Skeletal muscle tissue (tissue), 4 donors: ENCODE measurements around the gene PTPN14. TPM values are rescaled to one million over a fixed set of nuclear protein-coding genes. Genes with fewer than 3 reads are reported as not detected.

ENCODE experiments used
- H3K27ac ChIP-seq: one replicate; pipeline ENCODE4 v1.7.0; 2013; ENCODE audit warnings: mild to moderate bottlenecking, low read depth, low read length, inconsistent platforms
- H3K27me3 ChIP-seq, 3 donors: one replicate each; pipeline ENCODE4 v1.7.0; 2013; ENCODE audit warnings: low read length in 3 of 3; ENCODE audit not compliant: control insufficient read depth in 3 of 3, insufficient read depth in 3 of 3
- H3K36me3 ChIP-seq, 3 donors: one replicate each; pipeline ENCODE4 v1.7.0; 2013; ENCODE audit warnings: low read length in 3 of 3; ENCODE audit not compliant: control insufficient read depth in 3 of 3, insufficient read depth in 3 of 3
- H3K4me1 ChIP-seq, 3 donors: one replicate each; pipeline ENCODE4 v1.7.0; 2013; ENCODE audit warnings: low read length in 3 of 3, mild to moderate bottlenecking in 3 of 3; ENCODE audit not compliant: control insufficient read depth in 3 of 3, insufficient read depth in 3 of 3
- H3K4me3 ChIP-seq, 3 donors: one replicate each; pipeline ENCODE4 v1.7.0; 2013; ENCODE audit warnings: low read length in 3 of 3
- H3K9ac ChIP-seq, 3 donors: one replicate each; pipeline ENCODE4 v1.7.0; 2013; ENCODE audit warnings: low read length in 3 of 3, mild to moderate bottlenecking in 3 of 3, moderate library complexity in 2 of 3, low read depth in 1 of 3
- H3K9me3 ChIP-seq, 3 donors: one replicate each; pipeline ENCODE4 v1.7.0; 2013; ENCODE audit warnings: low read length in 3 of 3; ENCODE audit not compliant: control insufficient read depth in 3 of 3
- total RNA-seq: library from RNA; depleted of rRNA; stranded (reverse); fragments of >200 nt; gene quantifications from one replicate; pipeline ENCODE4 v1.2.3, GENCODE V29; 2014
- donor health status: Osteomylitis.

PTPN14 gene
- total RNA-seq, 1 donor from 2014 or later, result 19.8 TPM

- H3K27ac ChIP-seq, result peak overlapping the region; percentile 90
- no peaks in the 10 kb centered on the region for H3K36me3 ChIP-seq
- no peaks in the 10 kb centered on the region for H3K9me3 ChIP-seq
- no peaks in the 10 kb centered on the region for H3K27me3 ChIP-seq
- no peak overlapping the region for H3K4me3 ChIP-seq
- no peak overlapping the region for H3K9ac ChIP-seq
- peaks cover 36 to 44% (median 44%) of the 10 kb centered on the region in 3 donors for H3K4me1 ChIP-seq
These were observed 110.3 kb downstream of the PTPN14 start for GRCh38 chr1:214441119-214441518.

DNA sequence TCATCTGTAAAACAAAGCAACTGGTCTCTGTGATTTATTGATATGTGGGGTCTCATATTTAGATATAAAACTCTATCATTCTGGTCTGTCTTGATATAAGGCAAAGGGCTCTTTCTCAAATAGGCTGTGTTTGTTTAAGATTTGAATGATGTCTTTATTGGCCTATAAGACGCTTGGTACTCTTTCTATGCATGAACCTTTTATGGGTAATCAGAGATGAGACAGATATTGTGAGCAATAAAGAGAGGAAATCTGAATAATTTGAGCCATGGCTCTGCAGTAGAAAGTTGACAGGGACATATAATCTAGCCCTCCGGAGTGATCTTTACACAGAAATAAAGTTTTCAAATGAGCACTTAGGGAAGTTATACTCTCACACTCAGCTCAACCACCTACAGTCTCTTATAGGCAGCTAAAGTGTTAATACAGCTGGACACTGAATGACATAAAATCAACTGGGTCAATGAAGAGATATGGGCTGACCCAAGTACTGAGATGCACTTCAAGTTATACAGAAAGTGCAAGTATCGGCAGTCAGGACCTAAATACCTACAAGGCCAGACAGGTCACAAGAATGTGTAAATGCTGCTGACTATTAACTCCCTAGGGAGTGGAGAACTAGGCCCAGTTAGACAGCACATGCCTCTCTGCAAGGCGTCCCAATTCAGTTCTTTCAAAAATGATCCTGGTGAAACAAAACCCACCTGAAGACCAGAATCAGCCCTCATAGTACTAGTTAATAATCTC is 111.0 kb downstream of the PTPN14 start:
- peak overlapping the region; percentile 90 for H3K27ac ChIP-seq
- H3K36me3 ChIP-seq, result no peaks in the 10 kb centered on the region
- H3K9me3 ChIP-seq, result no peaks in the 10 kb centered on the region
- H3K9ac ChIP-seq, result peak overlapping the region in 2 of 3 donors; percentile 57 to 68
- no peaks in the 10 kb centered on the region for H3K27me3 ChIP-seq
- H3K4me3 ChIP-seq, result peak overlapping the region in 1 of 3 donors; percentile 61
- H3K4me1 ChIP-seq, result peaks cover 31 to 42% (median 40%) of the 10 kb centered on the region in 3 donors

DNA sequence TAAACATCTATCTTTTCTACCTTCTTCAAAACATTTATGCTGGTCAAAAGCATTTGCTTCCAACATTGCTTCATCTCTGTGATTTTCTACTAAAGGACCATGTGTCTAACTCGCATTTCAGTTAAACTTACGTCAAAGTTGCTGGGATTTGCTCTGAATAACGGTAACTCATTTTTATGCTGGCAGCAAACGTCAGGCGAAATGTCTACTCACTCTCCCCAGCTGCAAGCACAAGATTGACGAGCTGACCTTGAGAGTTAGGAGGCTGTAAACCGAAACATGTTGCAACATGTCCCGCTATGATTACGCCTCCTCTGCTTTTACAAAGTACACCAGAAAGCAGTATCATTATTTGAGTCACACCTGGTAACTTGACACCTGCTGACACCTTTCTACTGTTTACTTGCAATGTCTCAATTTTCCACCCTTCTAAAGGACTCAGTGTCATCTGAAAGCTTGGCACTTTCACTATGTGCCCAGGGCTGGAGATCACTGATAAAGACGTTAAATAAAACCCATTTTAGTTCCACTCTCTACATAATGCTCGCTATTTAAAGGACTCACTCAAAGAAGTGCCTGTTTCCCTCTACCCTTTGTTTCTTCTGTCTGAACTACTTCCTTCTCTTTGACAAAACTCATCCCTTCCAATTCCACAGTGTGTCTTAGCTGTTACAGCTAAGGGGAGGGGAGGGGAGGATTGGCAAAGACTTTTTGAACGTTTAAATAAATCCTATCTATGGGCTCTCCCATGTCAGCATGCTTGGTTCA is 111.9 kb downstream of the PTPN14 start:
- no peaks in the 10 kb centered on the region for H3K36me3 ChIP-seq
- peaks cover 23 to 35% (median 33%) of the 10 kb centered on the region in 3 donors for H3K4me1 ChIP-seq
- H3K9ac ChIP-seq, result peak overlapping the region; percentile 6 to 68 (median 57)
- peak overlapping the region; percentile 18 to 61 (median 56) for H3K4me3 ChIP-seq
- H3K27ac ChIP-seq, result peak overlapping the region; percentile 90
- H3K27me3 ChIP-seq, result no peaks in the 10 kb centered on the region
- no peaks in the 10 kb centered on the region for H3K9me3 ChIP-seq

- Histone ChIP-seq H3K27me3 (no peaks in the 10 kb centered on the region), H3K9ac (peak overlapping the region in 1 of 3 donors; percentile 24), H3K9me3 (no peaks in the 10 kb centered on the region), H3K4me3 (no peak overlapping the region), H3K27ac (peak overlapping the region; percentile 90), H3K36me3 (no peaks in the 10 kb centered on the region), H3K4me1 (peaks cover 22 to 34% (median 29%) of the 10 kb centered on the region in 3 donors)
These were observed 112.9 kb downstream of the PTPN14 start for GRCh38 chr1:214438530-214438929.

DNA sequence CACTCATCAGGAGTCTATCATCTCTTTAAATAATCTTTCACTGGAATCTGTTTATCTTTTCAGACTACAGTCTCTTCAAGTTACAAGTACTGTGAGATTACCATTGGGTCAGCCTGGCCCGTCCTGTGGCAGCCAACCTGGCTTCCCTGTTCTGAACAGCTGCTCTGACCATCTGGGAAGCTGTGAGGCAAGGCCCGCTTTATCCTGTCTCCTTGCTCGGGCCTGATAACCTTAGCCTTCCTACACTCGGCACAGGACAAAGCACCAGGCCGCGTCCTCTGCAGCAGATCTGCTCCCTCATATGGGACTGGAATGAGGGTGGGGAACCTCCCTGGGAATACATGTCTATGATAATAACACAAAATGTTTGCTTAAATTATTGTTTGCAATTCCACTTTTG is 113.3 kb downstream of the PTPN14 start:
- no peaks in the 10 kb centered on the region for H3K36me3 ChIP-seq
- H3K4me3 ChIP-seq, result no peak overlapping the region
- no peaks in the 10 kb centered on the region for H3K9me3 ChIP-seq
- no peaks in the 10 kb centered on the region for H3K27me3 ChIP-seq
- H3K27ac ChIP-seq, result peak overlapping the region; percentile 90
- peak overlapping the region in 1 of 3 donors; percentile 24 for H3K9ac ChIP-seq
- H3K4me1 ChIP-seq, result peaks cover 22 to 34% (median 29%) of the 10 kb centered on the region in 3 donors

GRCh38 chr1:214435867-214436266 is 115.5 kb downstream of the PTPN14 start:
- no peaks in the 10 kb centered on the region for H3K36me3 ChIP-seq
- H3K27ac ChIP-seq, result no peak overlapping the region
- H3K4me1 ChIP-seq, result peaks cover 22 to 30% (median 29%) of the 10 kb centered on the region in 3 donors
- H3K9me3 ChIP-seq, result no peaks in the 10 kb centered on the region
- no peaks in the 10 kb centered on the region for H3K27me3 ChIP-seq
- no peak overlapping the region for H3K4me3 ChIP-seq
- H3K9ac ChIP-seq, result no peak overlapping the region

GRCh38 chr1:214432245-214432644 is 119.2 kb downstream of the PTPN14 start:
- Histone ChIP-seq H3K9me3 (no peaks in the 10 kb centered on the region), H3K9ac (no peak overlapping the region), H3K36me3 (no peaks in the 10 kb centered on the region), H3K4me3 (no peak overlapping the region), H3K27me3 (no peaks in the 10 kb centered on the region), H3K4me1 (peaks cover 0 to 2% (median 0%) of the 10 kb centered on the region in 3 donors), H3K27ac (no peak overlapping the region)

DNA sequence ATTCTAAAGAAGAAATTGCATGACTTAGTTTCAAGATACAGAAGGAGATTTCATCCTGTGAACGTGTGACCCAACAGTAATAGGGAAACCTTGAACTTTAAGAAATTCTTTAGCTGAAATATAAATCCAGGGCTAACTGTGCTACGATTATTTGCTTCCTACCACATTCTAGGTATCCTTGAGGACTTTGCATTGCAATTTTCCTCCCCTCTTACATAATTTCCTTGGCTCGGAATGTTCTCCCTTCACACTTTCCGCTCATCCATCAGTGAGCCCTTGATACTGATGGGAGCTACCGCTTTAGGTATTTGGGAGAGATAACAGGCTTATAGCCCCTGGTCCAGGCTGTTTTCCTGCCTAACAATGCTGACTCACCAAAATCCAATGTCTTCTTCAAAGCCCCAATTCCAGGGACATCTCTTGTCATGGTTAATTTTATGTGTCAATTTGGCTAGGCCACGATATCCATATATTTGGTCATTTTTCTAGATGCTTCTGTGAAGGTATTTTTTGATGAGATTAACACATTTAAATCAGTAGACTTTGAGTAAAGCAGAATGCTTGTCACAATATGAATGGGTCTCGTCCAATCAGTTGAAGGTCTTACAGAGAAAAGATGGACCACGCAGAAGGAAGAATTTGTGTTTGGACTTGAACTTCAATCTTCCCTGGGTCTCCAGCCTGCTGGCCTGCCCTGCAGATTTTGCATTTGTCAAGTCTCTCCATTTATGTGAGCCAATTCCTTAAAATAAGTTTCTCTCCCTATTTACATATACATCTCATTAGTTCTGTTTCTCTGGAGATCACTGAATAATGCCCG is 121.2 kb downstream of the PTPN14 start:
- Histone ChIP-seq H3K36me3 (no peaks in the 10 kb centered on the region), H3K4me1 (peaks cover 2 to 6% (median 2%) of the 10 kb centered on the region in 3 donors), H3K27ac (no peak overlapping the region), H3K4me3 (no peak overlapping the region), H3K9ac (no peak overlapping the region), H3K27me3 (no peaks in the 10 kb centered on the region), H3K9me3 (no peaks in the 10 kb centered on the region)

DNA sequence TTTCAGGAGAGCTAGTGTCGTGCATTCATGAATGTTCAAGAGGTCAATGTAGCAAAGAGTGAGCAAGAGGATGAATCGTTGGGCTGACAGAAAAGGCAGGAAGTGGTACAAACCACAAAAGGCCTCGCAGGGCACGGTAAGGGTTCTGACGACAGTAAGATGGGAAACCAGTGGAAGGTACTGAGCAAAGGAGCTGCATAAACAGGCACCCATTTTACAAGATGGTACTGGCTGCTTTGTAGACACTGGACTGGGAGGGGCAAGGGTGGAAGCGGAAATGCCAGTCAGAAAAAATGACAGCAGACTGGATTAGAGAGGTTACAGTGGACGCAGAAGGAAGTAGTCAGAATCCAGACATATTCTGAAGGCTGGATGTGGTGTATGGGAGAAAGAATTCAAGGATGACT is 123.5 kb downstream of the PTPN14 start:
- no peaks in the 10 kb centered on the region for H3K36me3 ChIP-seq
- H3K27me3 ChIP-seq, result no peaks in the 10 kb centered on the region
- H3K9me3 ChIP-seq, result no peaks in the 10 kb centered on the region
- H3K4me1 ChIP-seq, result peaks cover 7 to 10% (median 8%) of the 10 kb centered on the region in 3 donors
- H3K9ac ChIP-seq, result no peak overlapping the region
- H3K27ac ChIP-seq, result no peak overlapping the region
- no peak overlapping the region for H3K4me3 ChIP-seq
